MG63 (cell line): Measurements from ENCODE around the gene SEBOX. TPM values are rescaled to one million over a fixed set of nuclear protein-coding genes. Genes with fewer than 3 reads are reported as not detected.
A peak's percentile ranks its signal among the peaks of the same experiment; 100 is the strongest.

Source experiments
- DNase-seq: peaks from one replicate; pipeline ENCODE4 v3.0.0-alpha.2; 2020
- H3K27me3 ChIP-seq: fragments of 250-450 bp; sonication (Bioruptor Pico); 2 replicates; pipeline ENCODE4 v1.5.1; 2020; ENCODE audit warnings: mild to moderate bottlenecking, moderate library complexity
- H3K36me3 ChIP-seq: fragments of 250-450 bp; sonication (Bioruptor Pico); 2 replicates; pipeline ENCODE4 v1.5.1; 2020; ENCODE audit warnings: mild to moderate bottlenecking, moderate library complexity
- H3K4me3 ChIP-seq: fragments of 250-450 bp; sonication (Bioruptor Pico); 2 replicates; pipeline ENCODE4 v1.5.1; 2020; ENCODE audit warnings: mild to moderate bottlenecking, moderate library complexity
- H3K9me3 ChIP-seq: fragments of 250-450 bp; sonication (Bioruptor Pico); 2 replicates; pipeline ENCODE4 v1.5.1; 2020; ENCODE audit warnings: mild to moderate bottlenecking, moderate library complexity
- total RNA-seq: library from RNA; depleted of rRNA; stranded (reverse); fragments of >200 nt; shearing (Covaris generic); gene quantifications from 2 replicates; pipeline ENCODE4 v1.2.3, GENCODE V29; 2014; ENCODE audit warnings: low replicate concordance

Gene SEBOX
- total RNA-seq, 1 experiment from 2014 or later: not detected

DNA sequence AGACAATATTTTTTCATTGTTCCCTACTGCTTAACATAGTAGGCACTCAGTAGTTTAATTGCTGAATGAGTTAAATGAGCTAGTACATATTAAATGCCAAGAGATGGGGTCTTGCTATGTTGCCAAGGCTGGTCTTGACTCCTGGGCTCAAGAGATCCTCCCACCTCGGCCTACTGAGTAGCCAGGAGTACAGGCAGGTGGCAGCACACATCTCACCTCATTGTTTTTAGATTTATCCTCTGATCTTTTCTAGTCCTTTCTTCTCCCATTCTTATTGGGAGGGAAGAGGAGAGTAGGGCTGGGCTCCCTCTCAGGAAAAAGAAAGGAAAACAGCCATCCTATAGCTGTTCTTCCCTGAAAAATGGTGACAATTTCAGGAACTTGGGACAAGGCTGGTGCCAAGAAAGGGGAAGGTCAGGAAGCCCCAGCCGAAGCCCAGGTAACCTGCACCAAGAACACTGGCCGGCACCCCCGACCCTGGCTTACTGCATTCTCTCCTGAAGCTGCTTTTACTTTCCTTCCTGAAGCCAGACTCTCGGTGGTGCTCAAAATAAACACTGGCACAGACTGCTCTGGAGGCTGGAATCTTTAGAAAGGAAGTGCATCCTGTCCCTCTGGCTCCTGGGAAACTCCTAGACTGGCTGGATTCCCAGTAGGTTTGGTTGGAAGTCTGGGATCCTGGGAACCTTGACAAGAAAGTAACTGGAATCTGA, 26.8 kb downstream of the SEBOX start:
- peak; percentile 69 for DNase-seq
- Histone ChIP-seq H3K4me3 (peak overlapping the region; percentile 11; the same call in 1 of the 2 replicates), H3K27me3 (no peaks in the 10 kb centered on the region), H3K9me3 (no peaks in the 10 kb centered on the region), H3K36me3 (peaks cover 68% of the 10 kb centered on the region)

GRCh38 chr17:28335959-28336871, 28.8 kb downstream of the SEBOX start:
- peak overlapping the region; percentile 98 for H3K4me3 ChIP-seq
- H3K27me3 ChIP-seq: no peaks in the 10 kb centered on the region
- H3K9me3 ChIP-seq: no peaks in the 10 kb centered on the region
- H3K36me3 ChIP-seq: peaks cover 57% of the 10 kb centered on the region
- peak; percentile 83 for DNase-seq

- Histone ChIP-seq H3K9me3 (no peaks in the 10 kb centered on the region), H3K27me3 (no peaks in the 10 kb centered on the region), H3K4me3 (peak within 1 kb of the TSS; percentile 98), H3K36me3 (peaks cover 57% of the 10 kb centered on the region)
- peak; percentile 100 for DNase-seq
Measured at GRCh38 chr17:28335201-28335958, 29.6 kb downstream of the SEBOX start, which contains the start of the genes IFT20 and TNFAIP1. Gene IFT20 (minus strand): TSS chr17:28335472. CDS start chr17:28331985, 3,487 bp downstream. Gene TNFAIP1 (plus strand): TSS chr17:28335761. CDS start chr17:28339522, 3,761 bp downstream.

DNA sequence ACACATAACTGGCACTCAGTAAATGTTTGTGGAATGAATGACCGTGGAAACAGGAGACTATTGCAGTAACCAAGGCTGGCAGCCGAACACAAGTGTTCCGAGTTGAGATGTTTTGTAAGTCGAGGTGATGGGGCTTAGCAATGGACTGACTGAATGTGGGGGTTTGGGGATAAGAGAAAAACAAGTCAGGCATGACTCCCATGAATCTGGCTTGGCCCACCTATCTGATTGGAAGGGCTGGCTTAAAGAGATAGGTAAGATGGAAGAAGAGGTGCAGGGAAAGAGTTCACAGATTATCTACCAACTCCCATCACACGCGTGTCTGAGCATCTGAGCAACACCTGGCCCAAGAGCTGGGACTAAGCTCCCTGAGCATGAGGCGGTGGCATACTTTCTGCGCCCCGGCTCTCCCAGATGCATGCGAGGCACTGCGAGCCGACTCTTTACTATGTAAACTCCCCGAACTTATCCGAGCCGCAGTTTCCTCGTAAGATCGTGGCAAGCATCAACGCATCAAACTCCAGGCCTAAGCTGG, 30.3 kb downstream of the SEBOX start:
- H3K4me3 ChIP-seq: peak overlapping the region; percentile 98
- DNase-seq: no peak

GRCh38 chr17:28334171-28334570, 30.8 kb downstream of the SEBOX start:
- no peak for DNase-seq
- Histone ChIP-seq H3K4me3 (peak overlapping the region; percentile 98), H3K27me3 (no peaks in the 10 kb centered on the region), H3K9me3 (no peaks in the 10 kb centered on the region), H3K36me3 (peaks cover 51% of the 10 kb centered on the region)

More for the DNA sequence above, 30.3 kb downstream of the SEBOX start:
- Histone ChIP-seq H3K9me3 (no peaks in the 10 kb centered on the region), H3K36me3 (peaks cover 51% of the 10 kb centered on the region), H3K27me3 (no peaks in the 10 kb centered on the region)

DNA sequence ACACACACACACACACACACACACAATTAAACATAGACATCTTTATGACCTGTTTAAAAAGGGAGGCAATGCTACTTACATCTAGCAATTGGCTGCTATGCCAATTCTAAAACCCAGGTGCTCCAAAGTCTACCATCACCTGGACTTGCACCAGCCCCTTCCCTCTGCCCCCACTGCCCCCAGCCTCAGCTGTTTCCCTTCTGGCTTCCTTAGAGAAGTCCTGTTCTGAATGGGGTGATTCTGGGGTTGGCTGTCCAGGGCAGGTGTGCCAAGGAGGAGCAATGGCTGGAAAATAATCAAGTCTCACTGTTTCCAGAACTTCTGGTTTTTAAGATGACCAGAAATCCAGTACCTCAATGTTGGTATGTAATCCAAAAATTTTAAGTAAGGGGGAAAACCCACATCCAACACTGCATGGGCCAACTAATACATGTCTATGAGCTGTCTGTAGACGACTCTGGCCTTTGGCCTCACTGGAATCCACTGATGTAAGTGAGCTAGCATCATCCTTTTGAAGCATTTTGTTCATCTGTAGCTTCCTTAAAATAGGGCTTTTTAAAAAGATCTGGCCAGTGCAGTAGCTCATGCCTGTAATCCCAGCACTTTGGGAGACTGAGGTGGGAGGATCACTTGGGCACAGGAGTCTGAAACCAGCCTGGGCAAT, 31.8 kb downstream of the SEBOX start:
- H3K4me3 ChIP-seq: no peak overlapping the region
- DNase-seq: no peak
- H3K9me3 ChIP-seq: no peaks in the 10 kb centered on the region

DNA sequence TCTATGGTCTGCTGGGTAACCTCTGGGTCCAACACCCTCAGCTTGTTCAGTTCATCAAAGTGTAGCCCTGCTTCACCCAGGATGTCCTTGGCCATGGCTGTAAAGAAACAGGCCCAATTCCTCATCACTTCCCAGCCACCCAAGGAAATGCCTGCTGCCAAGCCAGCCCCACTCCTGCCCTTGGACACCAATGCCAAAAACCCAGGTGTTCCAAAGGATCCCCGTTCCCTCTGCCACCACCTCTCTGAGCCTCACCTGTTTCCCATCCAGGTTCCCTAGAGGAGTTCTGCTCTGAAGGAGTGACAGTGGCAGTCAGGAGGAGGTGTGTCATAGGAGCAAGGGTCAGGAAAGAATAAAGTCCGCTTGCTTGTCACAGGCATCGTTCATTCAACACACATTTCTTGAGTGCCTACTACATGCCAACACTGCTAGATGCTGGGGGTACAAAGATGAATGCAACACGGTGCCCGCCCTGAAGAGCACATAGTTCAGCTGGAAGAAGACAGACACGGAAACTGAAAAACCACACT, 33.0 kb downstream of the SEBOX start:
- Histone ChIP-seq H3K9me3 (no peaks in the 10 kb centered on the region), H3K27me3 (no peaks in the 10 kb centered on the region), H3K4me3 (no peak overlapping the region), H3K36me3 (peaks cover 56% of the 10 kb centered on the region)
- DNase-seq: no peak

More for the DNA sequence above, 31.8 kb downstream of the SEBOX start:
- H3K27me3 ChIP-seq: no peaks in the 10 kb centered on the region
- peaks cover 56% of the 10 kb centered on the region for H3K36me3 ChIP-seq

DNA sequence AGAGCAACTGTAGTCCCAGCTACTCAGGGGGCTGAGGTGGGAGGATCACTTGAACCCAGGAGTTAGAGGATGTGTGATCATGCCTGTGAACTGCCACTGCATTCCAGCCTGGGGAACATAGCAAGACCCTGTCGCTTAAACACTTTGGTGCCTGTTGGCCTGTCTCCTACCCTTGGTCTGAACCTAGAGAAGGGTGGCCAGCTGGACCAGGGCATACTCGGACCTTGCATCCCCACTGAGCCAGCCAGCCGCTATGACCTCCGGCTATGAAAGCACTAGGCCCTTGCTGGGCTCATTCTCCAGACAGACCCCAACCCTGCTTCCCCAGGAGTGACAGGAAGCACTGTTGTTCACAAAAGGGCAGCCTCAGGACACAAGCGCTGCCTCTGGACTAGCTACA, 34.3 kb downstream of the SEBOX start:
- Histone ChIP-seq H3K27me3 (no peaks in the 10 kb centered on the region), H3K4me3 (no peak overlapping the region), H3K36me3 (peaks cover 59% of the 10 kb centered on the region), H3K9me3 (no peaks in the 10 kb centered on the region)
- no peak for DNase-seq

DNA sequence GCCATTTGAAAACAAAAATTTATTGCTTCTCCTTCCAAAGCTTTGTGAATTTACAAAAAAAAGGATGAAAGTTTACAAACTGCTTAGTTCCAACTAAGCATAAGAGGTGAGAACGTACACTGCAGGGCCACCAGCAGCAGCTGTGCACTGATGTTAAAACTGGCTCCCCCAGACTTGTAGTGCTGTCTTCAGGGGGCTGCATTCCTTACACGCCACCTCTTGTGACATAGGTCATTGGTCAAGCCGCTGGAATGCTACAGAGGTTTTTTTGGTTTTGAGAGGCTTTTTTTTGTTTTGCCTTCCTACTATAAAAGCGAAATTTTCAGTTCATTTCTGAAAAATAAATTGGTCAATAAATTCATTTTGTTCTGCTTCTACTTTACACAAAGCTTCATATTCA, 36.7 kb downstream of the SEBOX start:
- Histone ChIP-seq H3K27me3 (no peaks in the 10 kb centered on the region), H3K9me3 (no peaks in the 10 kb centered on the region), H3K4me3 (no peak overlapping the region), H3K36me3 (peaks cover 67% of the 10 kb centered on the region)
- DNase-seq: no peak

GRCh38 chr17:28327709-28328108, 37.3 kb downstream of the SEBOX start:
- H3K4me3 ChIP-seq: no peak overlapping the region
- no peaks in the 10 kb centered on the region for H3K27me3 ChIP-seq
- DNase-seq: no peak
- no peaks in the 10 kb centered on the region for H3K9me3 ChIP-seq
- H3K36me3 ChIP-seq: peaks cover 71% of the 10 kb centered on the region

GRCh38 chr17:28327031-28327607, 37.9 kb downstream of the SEBOX start:
- Histone ChIP-seq H3K36me3 (peaks cover 77% of the 10 kb centered on the region), H3K9me3 (no peaks in the 10 kb centered on the region), H3K27me3 (no peaks in the 10 kb centered on the region), H3K4me3 (no peak overlapping the region)
- DNase-seq: no peak

DNA sequence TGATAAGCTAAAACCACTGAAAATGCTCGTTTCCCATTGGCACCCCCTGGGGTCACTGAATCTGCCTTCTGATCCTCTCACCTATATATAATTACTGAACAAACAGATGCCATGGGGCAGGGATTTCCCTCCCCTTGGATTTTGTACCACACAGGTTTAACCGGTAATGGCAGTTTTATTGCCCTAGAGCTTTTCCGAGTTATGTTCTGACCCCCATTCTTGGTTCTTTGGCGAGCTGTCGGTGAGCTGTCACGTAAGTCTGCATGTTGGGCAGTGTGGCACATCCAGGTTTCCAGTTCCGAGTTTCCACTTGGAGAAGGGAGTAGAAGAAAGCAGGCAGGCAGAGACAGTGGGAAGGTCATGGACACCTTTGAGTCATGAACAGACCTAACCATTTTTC, 38.9 kb downstream of the SEBOX start:
- no peak for DNase-seq
- H3K36me3 ChIP-seq: peaks cover 73% of the 10 kb centered on the region
- H3K27me3 ChIP-seq: no peaks in the 10 kb centered on the region
- no peak overlapping the region for H3K4me3 ChIP-seq
- H3K9me3 ChIP-seq: no peaks in the 10 kb centered on the region

DNA sequence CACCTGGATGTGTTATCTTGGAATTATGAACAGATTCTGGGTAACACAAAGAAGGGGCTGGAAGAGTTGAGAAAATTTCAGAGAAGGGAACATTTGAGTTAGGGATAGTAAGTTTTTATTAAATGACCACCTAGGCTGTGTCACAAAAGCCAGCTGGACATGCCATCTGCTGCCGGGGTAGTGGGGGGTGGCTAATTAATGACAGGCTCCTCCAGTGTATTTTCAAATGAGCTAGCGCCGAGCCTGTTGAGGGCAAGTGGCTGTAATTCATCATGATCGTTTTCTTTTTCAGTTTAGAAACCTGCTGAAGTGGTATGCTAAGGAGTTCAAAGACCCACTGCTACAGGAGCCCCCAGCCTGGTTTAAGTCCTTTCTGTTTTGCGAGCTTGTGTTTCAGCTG, 39.8 kb downstream of the SEBOX start:
- no peaks in the 10 kb centered on the region for H3K27me3 ChIP-seq
- DNase-seq: no peak
- no peaks in the 10 kb centered on the region for H3K9me3 ChIP-seq
- peaks cover 73% of the 10 kb centered on the region for H3K36me3 ChIP-seq
- H3K4me3 ChIP-seq: no peak overlapping the region

DNA sequence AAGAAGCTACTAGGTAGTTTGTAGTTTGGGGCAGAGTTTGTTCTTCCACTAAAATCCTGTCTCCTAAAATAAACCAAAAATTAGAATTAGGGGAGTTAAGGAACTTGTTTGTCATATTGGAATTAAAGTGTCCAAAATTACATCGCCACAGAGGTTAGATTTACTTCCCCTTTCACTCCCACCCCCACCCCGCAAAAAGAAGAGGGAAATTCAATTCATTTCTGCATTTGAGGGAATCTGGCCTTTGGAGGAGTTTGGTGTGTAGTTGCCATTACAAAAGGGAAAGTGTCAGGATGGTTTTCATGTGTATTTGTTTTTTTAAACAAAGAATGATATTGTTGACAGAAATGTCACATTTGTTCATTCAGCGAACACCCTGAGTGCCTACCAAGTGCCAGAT, 40.2 kb downstream of the SEBOX start:
- peaks cover 73% of the 10 kb centered on the region for H3K36me3 ChIP-seq

DNA sequence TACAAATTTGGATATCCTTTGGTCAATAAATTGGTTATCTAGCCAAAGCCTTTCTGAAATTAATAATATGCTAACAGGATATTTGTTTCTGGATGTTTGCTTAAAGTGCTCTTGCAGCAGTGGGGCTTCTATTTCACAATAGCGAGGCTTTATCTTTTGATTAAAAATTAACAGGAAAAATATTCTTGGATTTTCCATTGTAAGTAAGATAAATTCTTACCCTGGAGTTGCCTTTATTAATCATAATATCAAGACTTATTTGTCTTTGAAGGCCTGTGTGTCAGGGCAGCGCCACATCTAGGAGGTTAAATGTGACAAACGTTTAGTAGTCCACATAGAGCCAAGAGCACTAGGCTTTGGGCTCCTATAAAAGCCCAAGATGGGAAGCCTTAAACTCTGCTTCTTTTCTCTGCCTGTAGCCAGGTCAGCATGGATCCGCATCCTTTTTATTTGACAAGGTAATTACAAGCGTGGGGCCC, 40.7 kb downstream of the SEBOX start:
- DNase-seq: no peak

More for the DNA sequence above, 40.2 kb downstream of the SEBOX start:
- Histone ChIP-seq H3K4me3 (no peak overlapping the region), H3K27me3 (no peaks in the 10 kb centered on the region), H3K9me3 (no peaks in the 10 kb centered on the region)
- DNase-seq: no peak

More for the DNA sequence above, 40.7 kb downstream of the SEBOX start:
- Histone ChIP-seq H3K4me3 (no peak overlapping the region), H3K36me3 (peaks cover 69% of the 10 kb centered on the region), H3K9me3 (no peaks in the 10 kb centered on the region), H3K27me3 (no peaks in the 10 kb centered on the region)
